GM23338 (cell line): ENCODE measurements around the gene SH2D2A. TPM values are rescaled to one million over a fixed set of nuclear protein-coding genes. Genes with fewer than 3 reads are reported as not detected.

ENCODE experiments used
- ATAC-seq: fragments of 200-7000 bp; cut with Tn5 transposase; 3 replicates; pipeline ENCODE4 v1.9.1; 2020
- DNase-seq: peaks from one replicate; pipeline ENCODE4 v3.0.0-alpha.2; 2015; ENCODE audit warnings: low spot score
- H2AFZ ChIP-seq: fragments of 200-600 bp; sonication (generic); 2 replicates; pipeline ENCODE4 v1.8.0; 2016; ENCODE audit warnings: antibody characterized with exemption, mild to moderate bottlenecking, moderate library complexity
- H3F3A ChIP-seq: fragments of 200-600 bp; sonication (generic); replicated peaks from 2 replicates; pipeline ENCODE4 v1.8.0; 2017; ENCODE audit warnings: antibody characterized with exemption, mixed run types, low read depth
- H3K27ac ChIP-seq: fragments of 200-600 bp; sonication (generic); 2 replicates; pipeline ENCODE4 v1.6.1; 2016; ENCODE audit warnings: low read depth
- H3K27me3 ChIP-seq: fragments of 200-600 bp; sonication (generic); 2 replicates; pipeline ENCODE4 v1.8.0; 2016; ENCODE audit warnings: mild to moderate bottlenecking, mixed run types, moderate library complexity; ENCODE audit not compliant: insufficient read depth
- H3K36me3 ChIP-seq: fragments of 200-600 bp; sonication (generic); 2 replicates; pipeline ENCODE4 v1.8.0; 2016; ENCODE audit warnings: mild to moderate bottlenecking; ENCODE audit not compliant: insufficient read depth
- H3K4me1 ChIP-seq: fragments of 200-600 bp; sonication (generic); 2 replicates; pipeline ENCODE4 v1.8.0; 2016; ENCODE audit warnings: mild to moderate bottlenecking, moderate library complexity; ENCODE audit not compliant: insufficient read depth
- H3K4me2 ChIP-seq: fragments of 200-600 bp; sonication (generic); 2 replicates; pipeline ENCODE4 v1.7.1; 2017; ENCODE audit warnings: mixed run types
- H3K4me3 ChIP-seq: fragments of 200-600 bp; sonication (generic); 2 replicates; pipeline ENCODE4 v1.6.1; 2016; ENCODE audit warnings: mixed run types
- H3K79me2 ChIP-seq: fragments of 200-600 bp; sonication (generic); replicated peaks from 2 replicates; pipeline ENCODE4 v1.8.0; 2017; ENCODE audit warnings: mild to moderate bottlenecking; ENCODE audit not compliant: insufficient read depth
- H3K9me2 ChIP-seq: fragments of 200-600 bp; sonication (generic); 2 replicates; pipeline ENCODE4 v1.8.0; 2017; ENCODE audit not compliant: insufficient read depth
- H4K20me1 ChIP-seq: fragments of 200-600 bp; sonication (generic); replicated peaks from 2 replicates; pipeline ENCODE4 v1.8.0; 2017; ENCODE audit warnings: mild to moderate bottlenecking; ENCODE audit not compliant: insufficient read depth
- H3K27ac Mint-ChIP-seq: 2 replicates; pipeline ENCODE4 v1.8.0; 2020; ENCODE audit warnings: inconsistent platforms, mild to moderate bottlenecking, moderate library complexity, mixed read lengths
- H3K27me3 Mint-ChIP-seq: 3 replicates; pipeline ENCODE4 v1.8.0; 2022; ENCODE audit warnings: low read depth, mild to moderate bottlenecking, moderate library complexity, mixed read lengths, inconsistent platforms; ENCODE audit not compliant: insufficient read depth, poor library complexity
- H3K36me3 Mint-ChIP-seq: 3 replicates; pipeline ENCODE4 v1.8.0; 2021; ENCODE audit warnings: low read depth, mild to moderate bottlenecking, inconsistent platforms, moderate library complexity, mixed read lengths
- H3K4me1 Mint-ChIP-seq: 3 replicates; pipeline ENCODE4 v1.8.0; 2020; ENCODE audit warnings: mild to moderate bottlenecking, inconsistent platforms, mixed read lengths
- H3K4me3 Mint-ChIP-seq: 3 replicates; pipeline ENCODE4 v1.8.0; 2021; ENCODE audit warnings: moderate library complexity, mild to moderate bottlenecking, inconsistent platforms, mixed read lengths
- H3K9me3 Mint-ChIP-seq: 3 replicates; pipeline ENCODE4 v1.8.0; 2020; ENCODE audit warnings: moderate library complexity, mild to moderate bottlenecking, inconsistent platforms, mixed read lengths
- JUNB ChIP-seq: IDR thresholded peaks from one replicate; pipeline ENCODE4 v1.6.1; 2016; ENCODE audit warnings: antibody characterized with exemption; ENCODE audit not compliant: unreplicated experiment
- NANOG ChIP-seq: IDR thresholded peaks from 2 replicates; pipeline ENCODE4 v1.6.1; 2016; ENCODE audit warnings: antibody characterized with exemption, borderline replicate concordance
- STAT1 ChIP-seq: IDR thresholded peaks from one replicate; pipeline ENCODE4 v1.6.1; 2016; ENCODE audit warnings: antibody characterized with exemption; ENCODE audit not compliant: unreplicated experiment
- ZNF114 ChIP-seq: fragments of 250-450 bp; sonication (Bioruptor Pico); IDR thresholded peaks from 2 replicates; pipeline ENCODE4 v1.5.0; 2020; ENCODE audit warnings: mild to moderate bottlenecking, moderate library complexity
- ZNF331 ChIP-seq: fragments of 250-450 bp; sonication (Bioruptor Pico); IDR thresholded peaks from 2 replicates; pipeline ENCODE4 v1.5.0; 2020; ENCODE audit warnings: low read depth, mild to moderate bottlenecking, moderate library complexity
- polyA plus RNA-seq: library from polyadenylated mRNA; unstranded; fragments of >200 nt; fragmentation: Nextera tagmentation; extraction: Ambion mirVana; gene quantifications from 2 replicates; pipeline ENCODE4 v1.2.1, GENCODE V29; 2016
- total RNA-seq: library from RNA; depleted of rRNA; stranded (reverse); fragments of >200 nt; shearing (Covaris generic); gene quantifications from 2 replicates; pipeline ENCODE4 v1.2.3, GENCODE V29; 2014
- TF ChIP-seq, protein P1 (sequence below): fragments of 250-450 bp; sonication (Bioruptor Pico); IDR thresholded peaks from 2 replicates; pipeline ENCODE4 v1.5.0; 2020; ENCODE audit warnings: mild to moderate bottlenecking, moderate library complexity
- TF ChIP-seq, protein P2 (sequence below), 2 experiments: fragments of 200-600 bp in 1 of 2; sonication (generic) in 1 of 2; conservative IDR thresholded peaks; 2 replicates each; pipeline versions ENCODE4 v1.5.1 to v1.6.1; 2016 to 2017; ENCODE audit warnings: antibody characterized with exemption in 2 of 2, low read depth in 2 of 2, mild to moderate bottlenecking in 2 of 2, moderate library complexity in 1 of 2
- TF ChIP-seq, protein P3 (sequence below): IDR thresholded peaks from one replicate; pipeline ENCODE4 v1.6.1; 2018; ENCODE audit warnings: antibody characterized with exemption; ENCODE audit not compliant: unreplicated experiment

The SH2D2A gene
- total and polyA plus RNA-seq, 2 experiments from 2014 or later, result 5.5 to 11.5 TPM

DNA sequence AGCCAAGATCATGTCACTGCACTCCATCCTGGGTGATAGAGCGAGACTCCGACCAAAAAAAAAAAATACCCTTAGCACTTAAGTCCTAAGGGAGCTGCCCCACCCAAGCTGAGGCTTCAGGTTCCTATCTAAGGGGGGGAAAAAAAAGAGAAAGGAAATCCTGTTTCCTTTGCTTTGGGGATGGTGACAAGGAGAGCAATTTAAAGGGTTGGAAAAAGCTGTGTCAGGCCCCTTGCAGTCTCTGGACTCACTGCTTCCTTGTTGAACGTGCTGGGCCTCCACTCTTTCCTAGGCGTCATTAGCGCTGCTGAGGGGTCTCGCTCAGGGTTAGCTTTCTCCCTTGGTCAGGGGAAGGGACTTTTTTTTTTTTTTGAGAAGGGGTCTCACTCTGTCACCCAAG, 31.2 kb downstream of the SH2D2A start:
- peaks cover 71% of the 10 kb centered on the region for H3K36me3 Mint-ChIP-seq
- Histone ChIP-seq H3K4me3 (no peak overlapping the region), H3F3A (no peaks in the 10 kb centered on the region; the same call in 1 of the 2 replicates), H3K4me2 (no peak overlapping the region), H4K20me1 (peaks cover 51% of the 10 kb centered on the region), H3K79me2 (peaks cover 48% of the 10 kb centered on the region), H3K27me3 (no peaks in the 10 kb centered on the region), H2AFZ (no peak overlapping the region), H3K9me2 (no peaks in the 10 kb centered on the region), H3K4me1 (no peaks in the 10 kb centered on the region), H3K27ac (no peak overlapping the region), H3K36me3 (peaks cover 22% of the 10 kb centered on the region)
- ATAC-seq (no peak), DNase-seq (no peak)
- H3K27me3 Mint-ChIP-seq, result peaks cover 1% of the 10 kb centered on the region
- H3K4me1 Mint-ChIP-seq, result no peaks in the 10 kb centered on the region
- no peaks in the 10 kb centered on the region for H3K9me3 Mint-ChIP-seq
- TF ChIP-seq, protein P1, sequence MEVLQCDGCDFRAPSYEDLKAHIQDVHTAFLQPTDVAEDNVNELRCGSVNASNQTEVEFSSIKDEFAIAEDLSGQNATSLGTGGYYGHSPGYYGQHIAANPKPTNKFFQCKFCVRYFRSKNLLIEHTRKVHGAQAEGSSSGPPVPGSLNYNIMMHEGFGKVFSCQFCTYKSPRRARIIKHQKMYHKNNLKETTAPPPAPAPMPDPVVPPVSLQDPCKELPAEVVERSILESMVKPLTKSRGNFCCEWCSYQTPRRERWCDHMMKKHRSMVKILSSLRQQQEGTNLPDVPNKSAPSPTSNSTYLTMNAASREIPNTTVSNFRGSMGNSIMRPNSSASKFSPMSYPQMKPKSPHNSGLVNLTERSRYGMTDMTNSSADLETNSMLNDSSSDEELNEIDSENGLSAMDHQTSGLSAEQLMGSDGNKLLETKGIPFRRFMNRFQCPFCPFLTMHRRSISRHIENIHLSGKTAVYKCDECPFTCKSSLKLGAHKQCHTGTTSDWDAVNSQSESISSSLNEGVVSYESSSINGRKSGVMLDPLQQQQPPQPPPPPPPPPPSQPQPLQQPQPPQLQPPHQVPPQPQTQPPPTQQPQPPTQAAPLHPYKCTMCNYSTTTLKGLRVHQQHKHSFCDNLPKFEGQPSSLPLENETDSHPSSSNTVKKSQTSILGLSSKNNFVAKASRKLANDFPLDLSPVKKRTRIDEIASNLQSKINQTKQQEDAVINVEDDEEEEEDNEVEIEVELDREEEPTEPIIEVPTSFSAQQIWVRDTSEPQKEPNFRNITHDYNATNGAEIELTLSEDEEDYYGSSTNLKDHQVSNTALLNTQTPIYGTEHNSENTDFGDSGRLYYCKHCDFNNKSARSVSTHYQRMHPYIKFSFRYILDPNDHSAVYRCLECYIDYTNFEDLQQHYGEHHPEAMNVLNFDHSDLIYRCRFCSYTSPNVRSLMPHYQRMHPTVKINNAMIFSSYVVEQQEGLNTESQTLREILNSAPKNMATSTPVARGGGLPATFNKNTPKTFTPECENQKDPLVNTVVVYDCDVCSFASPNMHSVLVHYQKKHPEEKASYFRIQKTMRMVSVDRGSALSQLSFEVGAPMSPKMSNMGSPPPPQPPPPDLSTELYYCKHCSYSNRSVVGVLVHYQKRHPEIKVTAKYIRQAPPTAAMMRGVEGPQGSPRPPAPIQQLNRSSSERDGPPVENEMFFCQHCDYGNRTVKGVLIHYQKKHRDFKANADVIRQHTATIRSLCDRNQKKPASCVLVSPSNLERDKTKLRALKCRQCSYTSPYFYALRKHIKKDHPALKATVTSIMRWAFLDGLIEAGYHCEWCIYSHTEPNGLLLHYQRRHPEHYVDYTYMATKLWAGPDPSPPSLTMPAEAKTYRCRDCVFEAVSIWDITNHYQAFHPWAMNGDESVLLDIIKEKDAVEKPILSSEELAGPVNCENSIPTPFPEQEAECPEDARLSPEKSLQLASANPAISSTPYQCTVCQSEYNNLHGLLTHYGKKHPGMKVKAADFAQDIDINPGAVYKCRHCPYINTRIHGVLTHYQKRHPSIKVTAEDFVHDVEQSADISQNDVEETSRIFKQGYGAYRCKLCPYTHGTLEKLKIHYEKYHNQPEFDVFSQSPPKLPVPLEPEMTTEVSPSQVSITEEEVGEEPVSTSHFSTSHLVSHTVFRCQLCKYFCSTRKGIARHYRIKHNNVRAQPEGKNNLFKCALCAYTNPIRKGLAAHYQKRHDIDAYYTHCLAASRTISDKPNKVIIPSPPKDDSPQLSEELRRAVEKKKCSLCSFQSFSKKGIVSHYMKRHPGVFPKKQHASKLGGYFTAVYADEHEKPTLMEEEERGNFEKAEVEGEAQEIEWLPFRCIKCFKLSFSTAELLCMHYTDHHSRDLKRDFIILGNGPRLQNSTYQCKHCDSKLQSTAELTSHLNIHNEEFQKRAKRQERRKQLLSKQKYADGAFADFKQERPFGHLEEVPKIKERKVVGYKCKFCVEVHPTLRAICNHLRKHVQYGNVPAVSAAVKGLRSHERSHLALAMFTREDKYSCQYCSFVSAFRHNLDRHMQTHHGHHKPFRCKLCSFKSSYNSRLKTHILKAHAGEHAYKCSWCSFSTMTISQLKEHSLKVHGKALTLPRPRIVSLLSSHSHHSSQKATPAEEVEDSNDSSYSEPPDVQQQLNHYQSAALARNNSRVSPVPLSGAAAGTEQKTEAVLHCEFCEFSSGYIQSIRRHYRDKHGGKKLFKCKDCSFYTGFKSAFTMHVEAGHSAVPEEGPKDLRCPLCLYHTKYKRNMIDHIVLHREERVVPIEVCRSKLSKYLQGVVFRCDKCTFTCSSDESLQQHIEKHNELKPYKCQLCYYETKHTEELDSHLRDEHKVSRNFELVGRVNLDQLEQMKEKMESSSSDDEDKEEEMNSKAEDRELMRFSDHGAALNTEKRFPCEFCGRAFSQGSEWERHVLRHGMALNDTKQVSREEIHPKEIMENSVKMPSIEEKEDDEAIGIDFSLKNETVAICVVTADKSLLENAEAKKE (CRISPR knock-in tag), result no peak
- H3K4me3 Mint-ChIP-seq, result no peak overlapping the region
- H3K27ac Mint-ChIP-seq, result no peak overlapping the region

DNA sequence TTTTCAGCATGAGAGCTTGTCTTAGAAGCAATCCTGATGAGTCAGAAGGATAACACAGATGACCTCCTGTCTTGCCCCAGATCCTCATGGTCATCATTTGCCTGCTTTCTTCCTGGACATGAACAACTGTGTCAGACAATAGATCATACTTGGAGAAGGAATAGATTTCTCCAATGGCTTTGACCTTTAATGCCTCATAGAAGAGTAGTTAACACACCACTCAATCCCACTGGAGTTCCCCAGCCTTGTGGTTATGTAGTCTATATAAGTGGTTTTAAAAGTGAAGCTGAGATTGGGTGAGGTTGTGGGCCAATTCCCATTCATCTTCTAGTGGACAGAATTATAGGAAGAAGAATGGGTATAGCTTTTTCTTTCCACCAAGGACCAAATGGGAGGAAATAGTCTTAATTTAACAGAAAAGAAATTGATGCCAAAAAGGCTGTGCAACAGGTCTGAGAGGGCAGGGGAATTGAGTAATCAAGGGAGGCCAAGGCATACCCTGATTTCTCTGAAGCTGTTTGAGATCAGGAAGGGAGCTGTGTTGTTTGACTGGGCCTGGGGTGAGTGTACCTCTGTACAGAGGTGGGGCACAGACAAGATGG, 35.0 kb downstream of the SH2D2A start:
- Histone ChIP-seq H3F3A (no peaks in the 10 kb centered on the region), H3K9me2 (no peaks in the 10 kb centered on the region), H3K4me1 (no peaks in the 10 kb centered on the region), H2AFZ (no peak overlapping the region), H3K27ac (no peak overlapping the region), H3K36me3 (peaks cover 7% of the 10 kb centered on the region; the same call in 1 of the 2 replicates), H4K20me1 (peaks cover 47% of the 10 kb centered on the region), H3K4me2 (no peak overlapping the region), H3K79me2 (peaks cover 71% of the 10 kb centered on the region), H3K27me3 (no peaks in the 10 kb centered on the region), H3K4me3 (no peak overlapping the region)
- H3K9me3 Mint-ChIP-seq, result no peaks in the 10 kb centered on the region
- ATAC-seq (no peak), DNase-seq (no peak)
- no peaks in the 10 kb centered on the region; the same call in 2 of the 3 replicates for H3K4me1 Mint-ChIP-seq
- H3K4me3 Mint-ChIP-seq, result no peak overlapping the region
- H3K36me3 Mint-ChIP-seq, result peaks cover 43% of the 10 kb centered on the region
- peaks cover 4% of the 10 kb centered on the region for H3K27me3 Mint-ChIP-seq
- H3K27ac Mint-ChIP-seq, result no peak overlapping the region
- TF ChIP-seq, protein P2, sequence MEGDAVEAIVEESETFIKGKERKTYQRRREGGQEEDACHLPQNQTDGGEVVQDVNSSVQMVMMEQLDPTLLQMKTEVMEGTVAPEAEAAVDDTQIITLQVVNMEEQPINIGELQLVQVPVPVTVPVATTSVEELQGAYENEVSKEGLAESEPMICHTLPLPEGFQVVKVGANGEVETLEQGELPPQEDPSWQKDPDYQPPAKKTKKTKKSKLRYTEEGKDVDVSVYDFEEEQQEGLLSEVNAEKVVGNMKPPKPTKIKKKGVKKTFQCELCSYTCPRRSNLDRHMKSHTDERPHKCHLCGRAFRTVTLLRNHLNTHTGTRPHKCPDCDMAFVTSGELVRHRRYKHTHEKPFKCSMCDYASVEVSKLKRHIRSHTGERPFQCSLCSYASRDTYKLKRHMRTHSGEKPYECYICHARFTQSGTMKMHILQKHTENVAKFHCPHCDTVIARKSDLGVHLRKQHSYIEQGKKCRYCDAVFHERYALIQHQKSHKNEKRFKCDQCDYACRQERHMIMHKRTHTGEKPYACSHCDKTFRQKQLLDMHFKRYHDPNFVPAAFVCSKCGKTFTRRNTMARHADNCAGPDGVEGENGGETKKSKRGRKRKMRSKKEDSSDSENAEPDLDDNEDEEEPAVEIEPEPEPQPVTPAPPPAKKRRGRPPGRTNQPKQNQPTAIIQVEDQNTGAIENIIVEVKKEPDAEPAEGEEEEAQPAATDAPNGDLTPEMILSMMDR (conservative IDR thresholded peaks at IDR 0.05; ENCODE audit: low read depth in 2 of 2), result no peak
- TF ChIP-seq ZNF114 (no peak), ZNF331 (CRISPR knock-in tag) (no peak), NANOG (no peak), STAT1 (no peak), JUNB (no peak)
- TF ChIP-seq, protein P3, sequence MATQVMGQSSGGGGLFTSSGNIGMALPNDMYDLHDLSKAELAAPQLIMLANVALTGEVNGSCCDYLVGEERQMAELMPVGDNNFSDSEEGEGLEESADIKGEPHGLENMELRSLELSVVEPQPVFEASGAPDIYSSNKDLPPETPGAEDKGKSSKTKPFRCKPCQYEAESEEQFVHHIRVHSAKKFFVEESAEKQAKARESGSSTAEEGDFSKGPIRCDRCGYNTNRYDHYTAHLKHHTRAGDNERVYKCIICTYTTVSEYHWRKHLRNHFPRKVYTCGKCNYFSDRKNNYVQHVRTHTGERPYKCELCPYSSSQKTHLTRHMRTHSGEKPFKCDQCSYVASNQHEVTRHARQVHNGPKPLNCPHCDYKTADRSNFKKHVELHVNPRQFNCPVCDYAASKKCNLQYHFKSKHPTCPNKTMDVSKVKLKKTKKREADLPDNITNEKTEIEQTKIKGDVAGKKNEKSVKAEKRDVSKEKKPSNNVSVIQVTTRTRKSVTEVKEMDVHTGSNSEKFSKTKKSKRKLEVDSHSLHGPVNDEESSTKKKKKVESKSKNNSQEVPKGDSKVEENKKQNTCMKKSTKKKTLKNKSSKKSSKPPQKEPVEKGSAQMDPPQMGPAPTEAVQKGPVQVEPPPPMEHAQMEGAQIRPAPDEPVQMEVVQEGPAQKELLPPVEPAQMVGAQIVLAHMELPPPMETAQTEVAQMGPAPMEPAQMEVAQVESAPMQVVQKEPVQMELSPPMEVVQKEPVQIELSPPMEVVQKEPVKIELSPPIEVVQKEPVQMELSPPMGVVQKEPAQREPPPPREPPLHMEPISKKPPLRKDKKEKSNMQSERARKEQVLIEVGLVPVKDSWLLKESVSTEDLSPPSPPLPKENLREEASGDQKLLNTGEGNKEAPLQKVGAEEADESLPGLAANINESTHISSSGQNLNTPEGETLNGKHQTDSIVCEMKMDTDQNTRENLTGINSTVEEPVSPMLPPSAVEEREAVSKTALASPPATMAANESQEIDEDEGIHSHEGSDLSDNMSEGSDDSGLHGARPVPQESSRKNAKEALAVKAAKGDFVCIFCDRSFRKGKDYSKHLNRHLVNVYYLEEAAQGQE, result no peak
